Pancreas (tissue), 10 donors: ENCODE results near the gene SPRTN. TPM values are rescaled to one million over a fixed set of nuclear protein-coding genes. Genes with fewer than 3 reads are reported as not detected.

Experiments used
- ATAC-seq, 4 donors: fragments of 200-7000 bp; cut with Tn5 transposase; one replicate each; pipeline versions ENCODE4 v1.8.0 to v1.9.1; 2020; ENCODE audit warnings: mild to moderate bottlenecking in 4 of 4, moderate library complexity in 4 of 4
- DNase-seq, 6 donors: peaks; one replicate each; pipeline ENCODE4 v3.0.0-alpha.2; 2020
- FAIRE-seq: peaks from 2 replicates; lab custom pipeline; 2012; peaks lifted over from hg19 to GRCh38; lab: Jason Lieb, UNC
- H3K27ac ChIP-seq, 4 donors: fragments of 200-600 bp; sonication (generic); 1 replicate in 3 of 4; 2 replicates in 1 of 4; pipeline versions ENCODE4 v1.5.0 to v1.8.0; 2020
- H3K27me3 ChIP-seq, 4 donors: fragments of 200-600 bp; one replicate each; pipeline ENCODE4 v1.8.0; 2021
- H3K36me3 ChIP-seq, 3 donors: fragments of 200-600 bp; sonication (generic) in 1 of 3; one replicate each; pipeline versions ENCODE4 v1.5.0 to v1.8.0; 2020 to 2021
- H3K4me1 ChIP-seq, 3 donors: fragments of 200-600 bp; one replicate each; pipeline ENCODE4 v1.8.0; 2021
- H3K4me3 ChIP-seq, 4 donors: fragments of 200-600 bp; sonication (generic) in 2 of 4; one replicate each; pipeline versions ENCODE4 v1.5.0 to v1.8.0; 2020 to 2021
- H3K9me3 ChIP-seq, 4 donors: fragments of 200-600 bp; one replicate each; pipeline ENCODE4 v1.8.0; 2021
- CTCF ChIP-seq, 4 donors: fragments of 200-600 bp; sonication (generic) in 3 of 4; IDR thresholded peaks; one replicate each; pipeline versions ENCODE4 v1.5.0 to v1.8.0; 2021; ENCODE audit warnings: antibody characterized with exemption in 4 of 4
- WGBS, 2 donors: extraction: QIAGEN DNeasy Blood & Tissue Kit; methylation state at CpG; one replicate each; pipeline ENCODE4 v1.1.7; 2013; 5-methylcytosine and 5-hydroxymethylcytosine counted together
- intact Hi-C, 3 donors: fragments of 100-400 bp; cut with DNase I; formaldehyde crosslinking; loops; one replicate each; pipeline versions ENCODE4 v1.11.1 to v1.14.2; 2022
- polyA plus RNA-seq, 2 donors: library from polyadenylated mRNA; stranded (reverse); fragments of 200-250 nt; gene quantifications; one replicate each; pipeline ENCODE4 v1.2.3, GENCODE V29; 2013
- total RNA-seq, 6 donors: library from RNA; stranded (reverse); fragmentation: NEBNext Ultra II Directional in 4 of 6; extraction: Animal tissue kit (Norgen Biotek cat#: 25700) in 4 of 6; gene quantifications; one replicate each; pipeline versions ENCODE4 v1.2.1 to v1.2.4, GENCODE V29; 2021 to 2023
- donor health status: healthy with polysubstance abuse.
- donor health status: DM: no; HTN: no; CAD: no; lungs with moderate emphysema.
- donor health status: DM: no; HTN: no; CAD: no.
- donor health status: control.
- donor health status: control.
- donor health status: Bipolar disorder and iron deficiency.
- donor health status: DM: yes; HTN: yes; CAD: no.
- donor health status: DM: no; HTN: no; CAD: no.
- donor health status: DM: no; HTN: no; CAD: no.
- donor health status: DM: yes; HTN: yes; CAD: no.

SPRTN gene
- total and polyA plus RNA-seq, 8 donors, result 2.2 to 5.6 (median 3.5) TPM

DNA sequence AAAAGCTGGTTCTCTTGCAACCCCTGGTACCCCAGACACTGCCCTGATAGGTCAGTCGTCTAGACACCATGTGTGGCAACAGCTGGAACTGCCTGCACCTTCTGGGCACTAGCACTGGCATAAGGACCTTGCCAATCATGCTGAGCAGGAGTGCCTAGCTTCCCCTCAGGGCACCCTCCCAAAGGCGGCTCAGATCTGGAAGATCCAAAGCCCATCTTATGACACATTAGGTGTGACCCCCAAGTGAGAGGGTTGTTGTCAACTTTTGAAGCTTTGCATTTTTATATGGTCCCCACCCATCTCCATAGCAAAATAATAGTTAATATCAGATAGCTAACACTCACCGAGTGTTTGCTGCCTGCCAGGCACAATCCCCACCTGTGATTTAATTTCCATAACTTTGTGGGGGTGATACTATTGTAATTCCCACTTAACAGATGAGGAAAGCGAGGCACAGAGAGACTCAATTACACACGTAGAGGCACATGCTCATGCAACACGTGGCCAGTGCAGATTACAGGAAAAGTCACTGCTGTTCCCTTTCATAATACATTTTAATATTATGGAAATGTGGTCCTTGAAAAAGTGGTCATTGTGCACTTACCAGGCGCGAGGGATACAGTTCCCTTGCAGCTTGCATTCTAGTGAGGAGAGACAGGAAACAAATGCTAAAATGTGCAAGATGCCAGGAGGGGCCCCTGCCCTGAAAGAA lies 26.2 kb upstream of the SPRTN start:
- H3K27ac ChIP-seq, result no peak overlapping the region
- 73 to 77% methylated on average over 8 of the region's 8 CpGs for WGBS, 2 donors

GRCh38 chr1:231312432-231312788 lies 25.7 kb upstream of the SPRTN start:
- no peak for TF ChIP-seq CTCF (IDR thresholded peaks at IDR 0.05)
- H3K4me3 ChIP-seq, result no peak overlapping the region
- H3K27ac ChIP-seq, result no peak overlapping the region
- H3K9me3 ChIP-seq, result no peaks in the 10 kb centered on the region
- FAIRE-seq, result no peak
- no peaks in the 10 kb centered on the region for H3K36me3 ChIP-seq
- no peak for DNase-seq
- no peak for ATAC-seq
- 90 to 94% methylated on average over 5 of the region's 5 CpGs for WGBS, 2 donors
- H3K4me1 ChIP-seq, result no peaks in the 10 kb centered on the region
- H3K27me3 ChIP-seq, result no peaks in the 10 kb centered on the region
- intact Hi-C loops, result no loop called here

More for the DNA sequence above, 26.2 kb upstream of the SPRTN start:
- DNase-seq (no peak), ATAC-seq (no peak), FAIRE-seq (no peak)
- no peaks in the 10 kb centered on the region for H3K27me3 ChIP-seq
- no peak overlapping the region for H3K4me3 ChIP-seq
- intact Hi-C loops, result no loop called here
- no peaks in the 10 kb centered on the region for H3K4me1 ChIP-seq
- TF ChIP-seq CTCF (IDR thresholded peaks at IDR 0.05), result no peak
- H3K9me3 ChIP-seq, result no peaks in the 10 kb centered on the region
- H3K36me3 ChIP-seq, result no peaks in the 10 kb centered on the region

- WGBS, 2 donors, result 70 to 87% methylated on average over 4 of the region's 4 CpGs
- ATAC-seq (no peak), FAIRE-seq (no peak), DNase-seq (no peak)
- Histone ChIP-seq H3K4me3 (no peak overlapping the region), H3K36me3 (no peaks in the 10 kb centered on the region), H3K4me1 (no peaks in the 10 kb centered on the region), H3K9me3 (no peaks in the 10 kb centered on the region), H3K27ac (no peak overlapping the region), H3K27me3 (no peaks in the 10 kb centered on the region)
- intact Hi-C loops, result no loop called here
- no peak for TF ChIP-seq CTCF (IDR thresholded peaks at IDR 0.05)
Observed at GRCh38 chr1:231313661-231314060, 24.4 kb upstream of the SPRTN start.

GRCh38 chr1:231315887-231316286 lies 22.2 kb upstream of the SPRTN start:
- WGBS, 2 donors, result 35 to 50% methylated on average over 10 to 11 of the region's 11 CpGs
- FAIRE-seq (no peak), ATAC-seq (peak in 3 of 4 donors; percentile 76 to 83 (median 78)), DNase-seq (peak in 4 of 6 donors; percentile 13 to 73 (median 30))
- Histone ChIP-seq H3K4me3 (no peak overlapping the region), H3K4me1 (no peaks in the 10 kb centered on the region), H3K27me3 (no peaks in the 10 kb centered on the region), H3K9me3 (no peaks in the 10 kb centered on the region), H3K36me3 (no peaks in the 10 kb centered on the region), H3K27ac (no peak overlapping the region)
- intact Hi-C loops, result no loop called here
- TF ChIP-seq CTCF (IDR thresholded peaks at IDR 0.05), result peak; percentile 11 to 42 (median 22)

DNA sequence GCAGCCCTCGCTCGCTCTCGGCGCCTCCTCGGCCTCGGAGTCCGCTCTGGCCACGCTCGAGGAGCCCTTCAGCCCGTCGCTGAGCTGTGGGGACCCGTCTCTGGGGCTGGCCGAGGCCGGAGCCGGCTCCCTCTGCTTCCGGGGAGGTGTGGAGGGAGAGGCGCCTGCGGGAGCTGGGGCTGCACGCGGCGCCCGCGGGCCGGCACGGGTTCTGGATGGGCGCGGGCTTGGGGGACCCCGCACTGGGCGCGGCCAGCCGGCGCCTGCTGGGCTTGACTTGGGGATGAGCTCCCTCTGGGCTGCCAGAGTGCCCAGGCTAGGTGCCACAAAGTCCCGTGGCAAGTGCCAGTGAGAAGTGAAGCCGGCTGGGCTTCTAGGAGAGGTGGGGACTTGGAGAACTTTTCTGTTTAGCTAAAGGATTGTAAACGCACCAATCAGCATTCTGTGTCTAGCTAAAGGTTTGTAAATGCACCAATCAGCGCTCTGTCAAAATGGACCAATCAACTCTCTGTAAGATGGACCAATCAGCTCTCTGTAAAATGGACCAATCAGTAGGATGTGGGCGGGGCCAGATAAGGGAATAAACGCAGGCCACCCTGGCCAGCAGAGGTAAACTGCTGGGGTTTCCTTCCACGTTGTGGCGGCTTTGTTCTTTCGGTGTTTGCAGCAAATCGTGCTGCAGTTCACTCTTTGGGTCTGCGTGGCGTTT lies 20.6 kb upstream of the SPRTN start:
- Histone ChIP-seq H3K36me3 (no peaks in the 10 kb centered on the region), H3K27me3 (no peaks in the 10 kb centered on the region), H3K4me3 (no peak overlapping the region), H3K9me3 (no peaks in the 10 kb centered on the region), H3K4me1 (no peaks in the 10 kb centered on the region), H3K27ac (no peak overlapping the region)
- DNase-seq (no peak), ATAC-seq (no peak), FAIRE-seq (no peak)
- intact Hi-C loops, result no loop called here
- 93% methylated on average over 42 to 44 of the region's 44 CpGs for WGBS, 2 donors
- TF ChIP-seq CTCF (IDR thresholded peaks at IDR 0.05), result no peak
